HEK293 (cell line): Measurements from ENCODE around the gene PLEKHG7.

Experiments used
- BCL11A ChIP-seq: fragments of 450-650 bp; formaldehyde crosslinking; IDR thresholded peaks from 2 replicates; pipeline ENCODE4 v1.5.1; 2016; ENCODE audit warnings: low read depth, missing biosample characterization, missing genetic modification characterization
- GLIS1 ChIP-seq: fragments of 450-650 bp; formaldehyde crosslinking; IDR thresholded peaks from 2 replicates; pipeline ENCODE4 v1.5.1; 2016; ENCODE audit warnings: missing biosample characterization, missing genetic modification characterization
- GLIS2 ChIP-seq: fragments of 450-650 bp; formaldehyde crosslinking; IDR thresholded peaks from 2 replicates; pipeline ENCODE4 v1.5.1; 2016; ENCODE audit warnings: missing biosample characterization, missing genetic modification characterization
- HIC1 ChIP-seq: fragments of 450-650 bp; formaldehyde crosslinking; IDR thresholded peaks from 2 replicates; pipeline ENCODE4 v1.5.1; 2016; ENCODE audit warnings: missing biosample characterization, missing genetic modification characterization
- IKZF3 ChIP-seq: fragments of 450-650 bp; IDR thresholded peaks from 2 replicates; pipeline ENCODE4 v1.5.0; 2018; ENCODE audit warnings: missing biosample characterization, mild to moderate bottlenecking, missing genetic modification characterization, moderate library complexity
- KLF9 ChIP-seq: fragments of 450-650 bp; formaldehyde crosslinking; IDR thresholded peaks from 2 replicates; pipeline ENCODE4 v1.5.1; 2016; ENCODE audit warnings: missing biosample characterization, missing genetic modification characterization, low read depth
- MZF1 ChIP-seq: fragments of 450-650 bp; formaldehyde crosslinking; IDR thresholded peaks from 2 replicates; pipeline ENCODE4 v1.5.1; 2017; ENCODE audit warnings: missing biosample characterization, missing genetic modification characterization, borderline replicate concordance
- RBAK ChIP-seq: fragments of 450-650 bp; formaldehyde crosslinking; IDR thresholded peaks from 2 replicates; pipeline ENCODE4 v1.5.1; 2016; ENCODE audit warnings: missing biosample characterization, missing genetic modification characterization
- TSHZ1 ChIP-seq: fragments of 450-650 bp; formaldehyde crosslinking; IDR thresholded peaks from 2 replicates; pipeline ENCODE4 v1.5.1; 2016; ENCODE audit warnings: missing biosample characterization, missing genetic modification characterization, borderline replicate concordance
- ZFP69B ChIP-seq: fragments of 450-650 bp; formaldehyde crosslinking; IDR thresholded peaks from 2 replicates; pipeline ENCODE4 v1.5.1; 2016; ENCODE audit warnings: missing biosample characterization, missing genetic modification characterization
- ZNF2 ChIP-seq: fragments of 450-650 bp; formaldehyde crosslinking; IDR thresholded peaks from 2 replicates; pipeline ENCODE4 v1.5.1; 2016; ENCODE audit warnings: missing biosample characterization, missing genetic modification characterization
- ZNF223 ChIP-seq: fragments of 450-650 bp; formaldehyde crosslinking; IDR thresholded peaks from 2 replicates; pipeline ENCODE4 v1.5.1; 2016; ENCODE audit warnings: missing biosample characterization, missing genetic modification characterization
- ZNF239 ChIP-seq: fragments of 450-650 bp; formaldehyde crosslinking; IDR thresholded peaks from 2 replicates; pipeline ENCODE4 v1.5.1; 2016; ENCODE audit warnings: missing biosample characterization, missing genetic modification characterization
- ZNF292 ChIP-seq: fragments of 450-650 bp; formaldehyde crosslinking; IDR thresholded peaks from 2 replicates; pipeline ENCODE4 v1.5.1; 2016; ENCODE audit warnings: low read depth, missing biosample characterization, missing genetic modification characterization, borderline replicate concordance
- ZNF366 ChIP-seq: fragments of 450-650 bp; formaldehyde crosslinking; conservative IDR thresholded peaks from 2 replicates; pipeline ENCODE4 v1.5.1; 2016; ENCODE audit warnings: missing biosample characterization, missing genetic modification characterization
- ZNF501 ChIP-seq: fragments of 450-650 bp; formaldehyde crosslinking; IDR thresholded peaks from 2 replicates; pipeline ENCODE4 v1.5.1; 2016; ENCODE audit warnings: missing biosample characterization, missing genetic modification characterization
- ZNF561 ChIP-seq: fragments of 450-650 bp; IDR thresholded peaks from 2 replicates; pipeline ENCODE4 v1.5.1; 2018; ENCODE audit warnings: missing biosample characterization, missing genetic modification characterization, borderline replicate concordance
- ZNF580 ChIP-seq: fragments of 450-650 bp; formaldehyde crosslinking; IDR thresholded peaks from 2 replicates; pipeline ENCODE4 v1.5.1; 2016; ENCODE audit warnings: missing biosample characterization, missing genetic modification characterization
- ZNF626 ChIP-seq: fragments of 450-650 bp; sonication (Bioruptor Pico); formaldehyde crosslinking; IDR thresholded peaks from 2 replicates; pipeline ENCODE4 v1.5.1; 2018; ENCODE audit warnings: missing biosample characterization, missing genetic modification characterization, inconsistent platforms
- ZNF660 ChIP-seq: fragments of 450-650 bp; IDR thresholded peaks from 2 replicates; pipeline ENCODE4 v1.5.1; 2018; ENCODE audit warnings: missing biosample characterization, mild to moderate bottlenecking, missing genetic modification characterization
- ZNF692 ChIP-seq: fragments of 450-650 bp; formaldehyde crosslinking; IDR thresholded peaks from 2 replicates; pipeline ENCODE4 v1.5.1; 2016; ENCODE audit warnings: missing biosample characterization, missing genetic modification characterization
- ZNF704 ChIP-seq: fragments of 450-650 bp; formaldehyde crosslinking; IDR thresholded peaks from 2 replicates; pipeline ENCODE4 v1.5.1; 2016; ENCODE audit warnings: missing biosample characterization, missing genetic modification characterization
- ZNF785 ChIP-seq: fragments of 450-650 bp; formaldehyde crosslinking; IDR thresholded peaks from 2 replicates; pipeline ENCODE4 v1.5.1; 2016; ENCODE audit warnings: missing biosample characterization, missing genetic modification characterization
- ZSCAN30 ChIP-seq: fragments of 450-650 bp; IDR thresholded peaks from 2 replicates; pipeline ENCODE4 v1.5.1; 2018; ENCODE audit warnings: missing biosample characterization, mild to moderate bottlenecking, missing genetic modification characterization, moderate library complexity
- ZSCAN4 ChIP-seq: fragments of 450-650 bp; formaldehyde crosslinking; IDR thresholded peaks from 2 replicates; pipeline ENCODE4 v1.5.1; 2017; ENCODE audit warnings: missing biosample characterization, missing genetic modification characterization
- ZXDB ChIP-seq: fragments of 450-650 bp; formaldehyde crosslinking; IDR thresholded peaks from 2 replicates; pipeline ENCODE4 v1.5.1; 2016; ENCODE audit warnings: missing biosample characterization, missing genetic modification characterization

PLEKHG7 gene

GRCh38 chr12:92735131-92735721 is 32.4 kb downstream of the PLEKHG7 start (continued):
- TF ChIP-seq ZNF292 (no peak), ZNF501 (tag by site-specific recombination) (peak; percentile 55), ZNF223 (no peak), ZNF692 (tag by site-specific recombination) (peak; percentile 99), ZNF366 (peak; percentile 59; the same call in 1 of the 2 replicates), ZNF785 (tag by site-specific recombination) (no peak), IKZF3 (tag by site-specific recombination) (peak; percentile 53; the same call in 1 of the 2 replicates), ZNF580 (tag by site-specific recombination) (0 out of 2 replicates have a peak, but pooled peaks have one; percentile 24), ZNF561 (tag by site-specific recombination) (peak; percentile 14; the same call in 1 of the 2 replicates), ZFP69B (tag by site-specific recombination) (peak; percentile 94), TSHZ1 (tag by site-specific recombination) (no peak), BCL11A (tag by site-specific recombination) (no peak), GLIS1 (tag by site-specific recombination) (peak; percentile 82), ZNF626 (no peak), KLF9 (tag by site-specific recombination) (0 out of 2 replicates have a peak, but pooled peaks have one; percentile 1), MZF1 (tag by site-specific recombination) (no peak), ZNF2 (0 out of 2 replicates have a peak, but pooled peaks have one; percentile 35), GLIS2 (tag by site-specific recombination) (0 out of 2 replicates have a peak, but pooled peaks have one; percentile 15), ZNF704 (tag by site-specific recombination) (no peak), RBAK (tag by site-specific recombination) (no peak), ZSCAN4 (tag by site-specific recombination) (peak; percentile 37; the same call in 1 of the 2 replicates), ZNF660 (tag by site-specific recombination) (peak; percentile 48; the same call in 1 of the 2 replicates), ZSCAN30 (peak; percentile 63; the same call in 1 of the 2 replicates), ZNF239 (tag by site-specific recombination) (no peak), HIC1 (tag by site-specific recombination) (no peak), ZXDB (tag by site-specific recombination) (peak; percentile 48; the same call in 1 of the 2 replicates)
